HG02885 (cell line): ENCODE results near the gene SRGN.

Source experiments
- ATAC-seq: cut with Tn5 transposase; IDR thresholded peaks from one replicate; pipeline ENCODE4 v1.9.1; 2021; ENCODE audit warnings: mild to moderate bottlenecking; ENCODE audit not compliant: unreplicated experiment, poor library complexity

The SRGN gene

GRCh38 chr10:69060127-69060798 is 27.6 kb upstream of the SRGN start:
- no peak for ATAC-seq

GRCh38 chr10:69061305-69062161 is 26.4 kb upstream of the SRGN start:
- ATAC-seq, result peak; percentile 60

GRCh38 chr10:69062901-69063300 is 25.0 kb upstream of the SRGN start:
- ATAC-seq, result no peak

GRCh38 chr10:69064762-69065328 is 23.1 kb upstream of the SRGN start:
- ATAC-seq, result no peak

GRCh38 chr10:69065406-69066361 is 22.2 kb upstream of the SRGN start:
- peak; percentile 74 for ATAC-seq

GRCh38 chr10:69067189-69067588 is 20.7 kb upstream of the SRGN start:
- no peak for ATAC-seq

- no peak for ATAC-seq
These were observed 19.4 kb upstream of the SRGN start for GRCh38 chr10:69068549-69068948.

- no peak for ATAC-seq
These were observed 18.5 kb upstream of the SRGN start for GRCh38 chr10:69069090-69070042.

GRCh38 chr10:69070951-69071350 is 17.0 kb upstream of the SRGN start:
- ATAC-seq, result no peak

- ATAC-seq, result no peak
These were observed 16.3 kb upstream of the SRGN start for GRCh38 chr10:69071610-69072009.

- no peak for ATAC-seq
These were observed 14.9 kb upstream of the SRGN start for GRCh38 chr10:69073026-69073425.

- ATAC-seq, result no peak
These were observed 14.1 kb upstream of the SRGN start for GRCh38 chr10:69073736-69074364.

GRCh38 chr10:69074532-69074931 is 13.4 kb upstream of the SRGN start:
- ATAC-seq, result no peak

- ATAC-seq, result no peak
These were observed 12.5 kb upstream of the SRGN start for GRCh38 chr10:69075431-69075830.

- no peak for ATAC-seq
These were observed 9.6 kb upstream of the SRGN start for GRCh38 chr10:69078311-69078710.

GRCh38 chr10:69080226-69080625 is 7.7 kb upstream of the SRGN start:
- ATAC-seq, result no peak

- no peak for ATAC-seq
These were observed 1.8 kb upstream of the SRGN start for GRCh38 chr10:69086001-69086509.

GRCh38 chr10:69088471-69088769 is 517 bp downstream of the SRGN start:
- ATAC-seq, result no peak
